DND-41 (cell line): ENCODE data around the gene SLC35G3.

ENCODE experiments used
- ATAC-seq: fragments of 200-7000 bp; cut with Tn5 transposase; 3 replicates; pipeline ENCODE4 v1.9.1; 2021; ENCODE audit warnings: low read depth; ENCODE audit not compliant: insufficient read depth
- DNase-seq: peaks from one replicate; pipeline ENCODE4 v3.0.0-alpha.2; 2020
- H2AFZ ChIP-seq: 2 replicates; pipeline ENCODE4 v1.6.0; 2012; ENCODE audit warnings: low read depth, low read length
- H3K27ac ChIP-seq: 2 replicates; pipeline ENCODE4 v1.5.1; 2012; ENCODE audit warnings: low read length, inconsistent platforms
- H3K27me3 ChIP-seq: fragments of 200-600 bp; sonication (generic); 2 replicates; pipeline ENCODE4 v1.6.0; 2012; ENCODE audit warnings: low read length, mild to moderate bottlenecking, inconsistent platforms; ENCODE audit not compliant: insufficient read depth, poor library complexity
- H3K36me3 ChIP-seq: 2 replicates; pipeline ENCODE4 v1.5.1; 2012; ENCODE audit warnings: low read length, inconsistent platforms; ENCODE audit not compliant: insufficient read depth
- H3K4me1 ChIP-seq: 2 replicates; pipeline ENCODE4 v1.5.1; 2012; ENCODE audit warnings: mild to moderate bottlenecking, low read length; ENCODE audit not compliant: insufficient read depth
- H3K4me2 ChIP-seq: 2 replicates; pipeline ENCODE4 v1.6.0; 2012; ENCODE audit warnings: mild to moderate bottlenecking, moderate library complexity, low read length, inconsistent platforms; ENCODE audit not compliant: insufficient read depth
- H3K4me3 ChIP-seq, 2 experiments: fragments of 200-600 bp in 1 of 2; shearing (Covaris generic) in 1 of 2; 2 replicates each; pipeline ENCODE4 v1.5.1; 2012 to 2016; ENCODE audit warnings: inconsistent platforms in 2 of 2, low read length in 2 of 2, mild to moderate bottlenecking in 2 of 2, low read depth in 1 of 2, moderate library complexity in 1 of 2
- H3K79me2 ChIP-seq: 2 replicates; pipeline ENCODE4 v1.6.0; 2012; ENCODE audit warnings: low read length, inconsistent platforms; ENCODE audit not compliant: insufficient read depth
- H3K9ac ChIP-seq: 2 replicates; pipeline ENCODE4 v1.6.0; 2012; ENCODE audit warnings: low read depth, mild to moderate bottlenecking, inconsistent platforms, low read length, moderate library complexity
- H3K9me3 ChIP-seq: 2 replicates; pipeline ENCODE4 v1.5.1; 2012; ENCODE audit warnings: low read length, moderate library complexity, mild to moderate bottlenecking, inconsistent platforms; ENCODE audit not compliant: insufficient read depth, severe bottlenecking
- H4K20me1 ChIP-seq: 2 replicates; pipeline ENCODE4 v1.6.0; 2012; ENCODE audit warnings: low read length; ENCODE audit not compliant: insufficient read depth
- EZH2 ChIP-seq: IDR thresholded peaks from 3 replicates; pipeline ENCODE4 v1.6.1; 2012; ENCODE audit warnings: borderline replicate concordance, low read depth, mild to moderate bottlenecking, moderate library complexity, low read length, inconsistent platforms; ENCODE audit not compliant: severe bottlenecking
- TF ChIP-seq, protein P1 (sequence below): IDR thresholded peaks from 2 replicates; pipeline ENCODE4 v1.5.1; 2012; ENCODE audit warnings: borderline replicate concordance, low read length, moderate library complexity, mild to moderate bottlenecking; ENCODE audit not compliant: poor library complexity, severe bottlenecking; ENCODE audit errors: extremely low read depth

The SLC35G3 gene

DNA sequence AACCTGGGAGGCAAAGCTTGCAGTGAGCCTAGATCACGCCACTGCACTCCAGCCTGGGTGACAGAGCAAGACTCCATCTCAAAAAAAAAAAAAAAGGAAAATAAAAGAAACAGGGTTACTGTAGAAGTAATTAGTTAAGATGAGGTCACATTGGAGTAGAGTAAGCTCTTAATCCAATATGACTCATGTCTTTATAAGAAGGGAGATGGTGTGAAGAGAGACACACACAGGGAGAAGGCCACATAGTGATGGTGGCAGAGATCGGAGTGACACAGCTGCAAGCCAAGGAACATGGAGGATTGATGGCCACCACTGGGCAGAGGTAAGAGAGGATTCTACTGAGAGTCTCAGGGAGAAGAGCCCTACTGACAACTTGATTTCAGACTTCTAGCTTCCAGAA is 33.4 kb upstream of the SLC35G3 start:
- no peak overlapping the region for H3K9ac ChIP-seq
- no peak overlapping the region for H3K27ac ChIP-seq
- H4K20me1 ChIP-seq, result no peaks in the 10 kb centered on the region
- no peaks in the 10 kb centered on the region for H3K79me2 ChIP-seq
- no peak overlapping the region for H2AFZ ChIP-seq
- H3K27me3 ChIP-seq, result peaks cover 6% of the 10 kb centered on the region
- no peaks in the 10 kb centered on the region for H3K36me3 ChIP-seq
- H3K4me1 ChIP-seq, result no peaks in the 10 kb centered on the region
- H3K9me3 ChIP-seq, result peaks cover 1% of the 10 kb centered on the region
- H3K4me3 ChIP-seq, result no peak overlapping the region
- ATAC-seq, result no peak
- no peak overlapping the region for H3K4me2 ChIP-seq
- DNase-seq, result no peak
- TF ChIP-seq, protein P1, sequence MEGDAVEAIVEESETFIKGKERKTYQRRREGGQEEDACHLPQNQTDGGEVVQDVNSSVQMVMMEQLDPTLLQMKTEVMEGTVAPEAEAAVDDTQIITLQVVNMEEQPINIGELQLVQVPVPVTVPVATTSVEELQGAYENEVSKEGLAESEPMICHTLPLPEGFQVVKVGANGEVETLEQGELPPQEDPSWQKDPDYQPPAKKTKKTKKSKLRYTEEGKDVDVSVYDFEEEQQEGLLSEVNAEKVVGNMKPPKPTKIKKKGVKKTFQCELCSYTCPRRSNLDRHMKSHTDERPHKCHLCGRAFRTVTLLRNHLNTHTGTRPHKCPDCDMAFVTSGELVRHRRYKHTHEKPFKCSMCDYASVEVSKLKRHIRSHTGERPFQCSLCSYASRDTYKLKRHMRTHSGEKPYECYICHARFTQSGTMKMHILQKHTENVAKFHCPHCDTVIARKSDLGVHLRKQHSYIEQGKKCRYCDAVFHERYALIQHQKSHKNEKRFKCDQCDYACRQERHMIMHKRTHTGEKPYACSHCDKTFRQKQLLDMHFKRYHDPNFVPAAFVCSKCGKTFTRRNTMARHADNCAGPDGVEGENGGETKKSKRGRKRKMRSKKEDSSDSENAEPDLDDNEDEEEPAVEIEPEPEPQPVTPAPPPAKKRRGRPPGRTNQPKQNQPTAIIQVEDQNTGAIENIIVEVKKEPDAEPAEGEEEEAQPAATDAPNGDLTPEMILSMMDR, result no peak
- TF ChIP-seq EZH2, result no peak

DNA sequence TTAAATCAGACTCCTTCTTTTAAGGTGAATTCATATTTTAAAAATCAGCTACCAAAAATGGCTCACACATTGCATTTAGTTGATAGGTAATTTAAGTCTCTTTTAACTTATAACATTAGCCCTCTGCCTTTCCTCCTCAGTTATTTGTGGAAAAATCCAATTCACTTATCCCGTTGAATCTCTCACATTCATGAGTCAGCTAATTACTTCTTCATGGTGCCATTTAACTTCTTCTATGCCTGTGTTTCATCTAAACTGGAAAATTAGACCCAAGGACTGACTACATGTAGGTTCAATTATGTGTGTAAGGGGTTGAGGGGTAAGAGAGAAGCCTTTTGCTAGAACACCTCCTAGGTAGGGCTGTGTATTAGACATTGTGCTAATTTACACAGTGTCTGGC is 30.2 kb upstream of the SLC35G3 start:
- H2AFZ ChIP-seq, result no peak overlapping the region
- TF ChIP-seq, protein P1, result no peak
- TF ChIP-seq EZH2, result no peak
- DNase-seq (no peak), ATAC-seq (no peak)
- H3K27ac ChIP-seq, result no peak overlapping the region
- peaks cover 10% of the 10 kb centered on the region for H3K27me3 ChIP-seq
- no peaks in the 10 kb centered on the region for H4K20me1 ChIP-seq
- no peaks in the 10 kb centered on the region for H3K4me1 ChIP-seq
- H3K79me2 ChIP-seq, result no peaks in the 10 kb centered on the region
- H3K36me3 ChIP-seq, result no peaks in the 10 kb centered on the region
- H3K9me3 ChIP-seq, result peaks cover 5% of the 10 kb centered on the region
- no peak overlapping the region for H3K4me2 ChIP-seq
- H3K4me3 ChIP-seq, result no peak overlapping the region
- H3K9ac ChIP-seq, result no peak overlapping the region

- Histone ChIP-seq H3K4me3 (no peak overlapping the region), H3K27me3 (peaks cover 8% of the 10 kb centered on the region), H3K9ac (no peak overlapping the region), H3K9me3 (peaks cover 5% of the 10 kb centered on the region), H3K4me2 (no peak overlapping the region), H2AFZ (no peak overlapping the region), H3K27ac (no peak overlapping the region), H3K79me2 (no peaks in the 10 kb centered on the region), H3K4me1 (peaks cover 13% of the 10 kb centered on the region), H4K20me1 (no peaks in the 10 kb centered on the region), H3K36me3 (no peaks in the 10 kb centered on the region)
- TF ChIP-seq EZH2, result no peak
- TF ChIP-seq, protein P1, result no peak
- ATAC-seq, result no peak
- DNase-seq, result no peak
Observed at GRCh38 chr17:35222452-35222851, 28.3 kb upstream of the SLC35G3 start.

GRCh38 chr17:35218915-35219314 is 24.7 kb upstream of the SLC35G3 start:
- H3K27ac ChIP-seq, result no peak overlapping the region
- H3K79me2 ChIP-seq, result no peaks in the 10 kb centered on the region
- no peak overlapping the region for H3K4me3 ChIP-seq
- no peak overlapping the region for H3K4me2 ChIP-seq
- H3K36me3 ChIP-seq, result no peaks in the 10 kb centered on the region
- H4K20me1 ChIP-seq, result no peaks in the 10 kb centered on the region
- H3K9me3 ChIP-seq, result peaks cover 5% of the 10 kb centered on the region
- TF ChIP-seq, protein P1, result no peak
- TF ChIP-seq EZH2, result no peak
- DNase-seq (no peak), ATAC-seq (no peak)
- no peak overlapping the region for H3K9ac ChIP-seq
- H2AFZ ChIP-seq, result no peak overlapping the region
- peaks cover 44% of the 10 kb centered on the region for H3K4me1 ChIP-seq
- H3K27me3 ChIP-seq, result peaks cover 5% of the 10 kb centered on the region
